HepG2 (cell line): ENCODE measurements around the gene AMER3. TPM values are rescaled to one million over a fixed set of nuclear protein-coding genes. Genes with fewer than 3 reads are reported as not detected.

Experiments used
- ATAC-seq: fragments of 200-7000 bp; cut with Tn5 transposase; 3 replicates; pipeline ENCODE4 v1.9.1; 2020; ENCODE audit warnings: mild to moderate bottlenecking, moderate library complexity
- BruUV-seq: library from RNA; stranded (reverse); fragments of 400-500 nt; replicated peaks from 2 replicates; lab custom pipeline; 2021; lab: Mats Ljungman, UMichigan
- CTCF ChIA-PET: fragments of 300-600 bp; formaldehyde crosslinking; extraction: SDS; loops from one replicate; lab custom pipeline; 2021; ENCODE audit warnings: low total read pairs, inconsistent platforms, low intra/inter-chr PET ratio; lab: Yijun Ruan, JAX
- POLR2A ChIA-PET: fragments of 350-600 bp; sonication (Branson Sonifier 250); formaldehyde crosslinking; loops from one replicate; lab custom pipeline; 2020; ENCODE audit warnings: antibody characterized with exemption, inconsistent platforms; lab: Yijun Ruan, JAX
- DNase-seq: peaks from one replicate; pipeline ENCODE4 v3.0.0-alpha.2; 2015; ENCODE audit warnings: low spot score
- FAIRE-seq: peaks from 3 replicates; lab custom pipeline; 2011; peaks lifted over from hg19 to GRCh38; lab: Jason Lieb, UNC
- H2AFZ ChIP-seq: one replicate; pipeline ENCODE4 v1.6.1; 2011; ENCODE audit warnings: low read length, inconsistent platforms
- H3K27ac ChIP-seq: fragments of 300-600 bp; 3 replicates; pipeline ENCODE4 v1.8.0; 2011; ENCODE audit warnings: mixed run types, mild to moderate bottlenecking, mixed read lengths, low read length, inconsistent platforms; ENCODE audit not compliant: insufficient read depth; ENCODE audit errors: extremely low read length
- H3K27me3 ChIP-seq, 2 experiments: fragments of 200-600 bp in 1 of 2; 2 replicates in 1 of 2; 3 replicates in 1 of 2; pipeline versions ENCODE4 v1.6.0 to v1.8.0; 2011; ENCODE audit warnings: low read length in 2 of 2, mild to moderate bottlenecking in 2 of 2, moderate library complexity in 2 of 2, inconsistent platforms in 1 of 2; ENCODE audit not compliant: insufficient read depth in 2 of 2, control insufficient read depth in 1 of 2
- H3K36me3 ChIP-seq, 2 experiments: fragments of 200-600 bp in 1 of 2; replicated peaks in 1 of 2; 2 replicates in 1 of 2; 3 replicates in 1 of 2; pipeline versions ENCODE4 v1.5.1 to v1.8.0; 2011; ENCODE audit warnings: low read length in 2 of 2, inconsistent platforms in 1 of 2; ENCODE audit not compliant: insufficient read depth in 2 of 2, control insufficient read depth in 1 of 2
- H3K4me1 ChIP-seq: 2 replicates; pipeline ENCODE4 v1.5.1; 2012; ENCODE audit warnings: low read length, inconsistent platforms; ENCODE audit not compliant: insufficient read depth
- H3K4me2 ChIP-seq: 2 replicates; pipeline ENCODE4 v1.6.0; 2011; ENCODE audit warnings: low read depth, low read length, inconsistent platforms
- H3K4me3 ChIP-seq, 3 experiments: fragments of 200-600 bp in 1 of 3; sonication (generic), shearing (Covaris generic) in 1 of 3; replicated peaks in 1 of 3; 2 replicates each; pipeline ENCODE4 v1.5.1; 2011 to 2016; ENCODE audit warnings: low read length in 3 of 3, inconsistent platforms in 2 of 3, low read depth in 2 of 3, mild to moderate bottlenecking in 2 of 3, control low read depth in 1 of 3, mixed read lengths in 1 of 3; ENCODE audit not compliant: insufficient read depth in 1 of 3
- H3K79me2 ChIP-seq: one replicate; pipeline ENCODE4 v1.6.1; 2011; ENCODE audit warnings: low read length, inconsistent platforms; ENCODE audit not compliant: insufficient read depth
- H3K9ac ChIP-seq: 2 replicates; pipeline ENCODE4 v1.6.0; 2011; ENCODE audit warnings: mild to moderate bottlenecking, low read depth, low read length, inconsistent platforms; ENCODE audit not compliant: insufficient read depth
- H3K9me3 ChIP-seq: 2 replicates; pipeline ENCODE4 v1.5.1; 2012; ENCODE audit warnings: mild to moderate bottlenecking, low read length
- H4K20me1 ChIP-seq: 2 replicates; pipeline ENCODE4 v1.6.0; 2011; ENCODE audit warnings: inconsistent platforms, mild to moderate bottlenecking, low read length, moderate library complexity; ENCODE audit not compliant: insufficient read depth
- NFRKB ChIP-seq: fragments of 450-650 bp; IDR thresholded peaks from 2 replicates; pipeline ENCODE4 v1.6.1; 2017
- RBM39 ChIP-seq: fragments of 200-400 bp; formaldehyde crosslinking; IDR thresholded peaks from one replicate; pipeline ENCODE4 v1.6.1; 2018; ENCODE audit warnings: antibody characterized with exemption, mild to moderate bottlenecking, low read depth, low read length; ENCODE audit not compliant: poor library complexity, severe bottlenecking
- TBL1XR1 ChIP-seq: fragments of 150-350 bp; IDR thresholded peaks from 2 replicates; pipeline ENCODE4 v1.6.1; 2014; ENCODE audit warnings: borderline replicate concordance, low read length; ENCODE audit not compliant: partially characterized antibody
- ZKSCAN1 ChIP-seq: fragments of 150-350 bp; IDR thresholded peaks from 2 replicates; pipeline ENCODE4 v1.6.1; 2014; ENCODE audit warnings: low read length
- ZNF124 ChIP-seq: sonication (generic); formaldehyde crosslinking; IDR thresholded peaks from 2 replicates; pipeline ENCODE4 v1.4.0; 2020; ENCODE audit warnings: missing genetic modification reagents
- WGBS: methylation state at CpG from one replicate; pipeline ENCODE4 v1.1.6; 2017; ENCODE audit warnings: low lambda C conversion rate; 5-methylcytosine and 5-hydroxymethylcytosine counted together
- in situ Hi-C: cut with HindIII; loops from 2 replicates; pipeline ENCODE4 v1.10.0; 2017; ENCODE audit warnings: low pct_unique_long_range_greater_than_20kb; ENCODE audit not compliant: extremely low pct_ligation_motif_present
- intact Hi-C: fragments of 100-400 bp; cut with micrococcal nuclease; formaldehyde crosslinking; loops from one replicate; pipeline ENCODE4 v1.10.0; 2022; ENCODE audit not compliant: unreplicated experiment
- polyA plus RNA-seq, 8 experiments: library from polyadenylated mRNA; depleted of rRNA in 3 of 8; stranded (reverse) in 7 of 8; unstranded in 1 of 8; fragments of >200 nt; fragmentation: Illumina TruSeq in 4 of 8; extraction: Trizol in 4 of 8; gene quantifications; 2 replicates each; pipeline versions ENCODE4 v1.2.1 to v1.2.3, GENCODE V29; 2011 to 2016; ENCODE audit warnings: low read depth in 4 of 8, missing spikeins in 1 of 8, mixed read lengths in 1 of 8; ENCODE audit not compliant: insufficient read depth in 1 of 8
- total RNA-seq, 5 experiments: library from RNA; depleted of rRNA; stranded (reverse); fragments of >200 nt; fragmentation: Illumina TruSeq; extraction: Trizol; gene quantifications; 2 replicates each; pipeline ENCODE4 v1.2.3, GENCODE V29; 2016; ENCODE audit warnings: low read depth in 1 of 5
- TF ChIP-seq, protein P1 (sequence below): IDR thresholded peaks from 2 replicates; pipeline ENCODE4 v1.6.1; 2016; ENCODE audit warnings: low read depth, control low read depth
- TF ChIP-seq, protein P2 (sequence below): sonication (generic); formaldehyde crosslinking; IDR thresholded peaks from 2 replicates; pipeline ENCODE4 v1.4.0; 2020; ENCODE audit warnings: missing genetic modification reagents, borderline replicate concordance

Gene AMER3
- total and polyA plus RNA-seq, 2 of the 13 experiments (the other 11 are each of a cell fraction or from before 2014, with no cell fraction given), result not detected

DNA sequence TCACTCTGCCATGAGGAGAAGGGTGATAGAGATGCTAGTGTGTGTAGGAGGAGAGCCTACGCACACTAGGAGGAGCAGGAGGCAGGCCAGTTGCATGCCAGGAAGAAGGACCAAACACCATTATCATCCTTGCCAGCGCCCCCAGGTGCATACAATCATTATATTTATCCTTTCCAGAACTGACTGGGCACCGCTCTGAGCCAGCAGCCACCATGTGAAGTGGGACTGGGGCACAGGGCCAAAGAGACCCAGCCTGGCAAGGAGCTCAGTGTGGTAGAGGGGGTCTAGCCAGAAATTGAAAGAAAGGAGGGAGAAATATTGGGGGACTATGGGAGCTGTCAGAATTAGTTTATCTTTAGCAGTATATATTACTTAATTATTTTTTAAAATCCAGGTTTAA is 34.8 kb upstream of the AMER3 start:
- no peaks in the 10 kb centered on the region for H3K4me1 ChIP-seq
- H4K20me1 ChIP-seq, result no peaks in the 10 kb centered on the region
- TF ChIP-seq TBL1XR1 (no peak), NFRKB (no peak), RBM39 (no peak), ZKSCAN1 (no peak), ZNF124 (CRISPR knock-in tag) (no peak)
- TF ChIP-seq, protein P1, sequence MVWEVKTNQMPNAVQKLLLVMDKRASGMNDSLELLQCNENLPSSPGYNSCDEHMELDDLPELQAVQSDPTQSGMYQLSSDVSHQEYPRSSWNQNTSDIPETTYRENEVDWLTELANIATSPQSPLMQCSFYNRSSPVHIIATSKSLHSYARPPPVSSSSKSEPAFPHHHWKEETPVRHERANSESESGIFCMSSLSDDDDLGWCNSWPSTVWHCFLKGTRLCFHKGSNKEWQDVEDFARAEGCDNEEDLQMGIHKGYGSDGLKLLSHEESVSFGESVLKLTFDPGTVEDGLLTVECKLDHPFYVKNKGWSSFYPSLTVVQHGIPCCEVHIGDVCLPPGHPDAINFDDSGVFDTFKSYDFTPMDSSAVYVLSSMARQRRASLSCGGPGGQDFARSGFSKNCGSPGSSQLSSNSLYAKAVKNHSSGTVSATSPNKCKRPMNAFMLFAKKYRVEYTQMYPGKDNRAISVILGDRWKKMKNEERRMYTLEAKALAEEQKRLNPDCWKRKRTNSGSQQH, result no peak
- TF ChIP-seq, protein P2, sequence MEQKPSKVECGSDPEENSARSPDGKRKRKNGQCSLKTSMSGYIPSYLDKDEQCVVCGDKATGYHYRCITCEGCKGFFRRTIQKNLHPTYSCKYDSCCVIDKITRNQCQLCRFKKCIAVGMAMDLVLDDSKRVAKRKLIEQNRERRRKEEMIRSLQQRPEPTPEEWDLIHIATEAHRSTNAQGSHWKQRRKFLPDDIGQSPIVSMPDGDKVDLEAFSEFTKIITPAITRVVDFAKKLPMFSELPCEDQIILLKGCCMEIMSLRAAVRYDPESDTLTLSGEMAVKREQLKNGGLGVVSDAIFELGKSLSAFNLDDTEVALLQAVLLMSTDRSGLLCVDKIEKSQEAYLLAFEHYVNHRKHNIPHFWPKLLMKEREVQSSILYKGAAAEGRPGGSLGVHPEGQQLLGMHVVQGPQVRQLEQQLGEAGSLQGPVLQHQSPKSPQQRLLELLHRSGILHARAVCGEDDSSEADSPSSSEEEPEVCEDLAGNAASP (CRISPR knock-in tag), result no peak
- ATAC-seq (no peak), DNase-seq (no peak), FAIRE-seq (no peak)
- no peak overlapping the region for H3K9ac ChIP-seq
- ChIA-PET POLR2A (no interaction called here), CTCF (no interaction called here)
- H3K36me3 ChIP-seq, result no peaks in the 10 kb centered on the region
- no peak overlapping the region for H2AFZ ChIP-seq
- WGBS, result 59% methylated on average over 3 of the region's 3 CpGs
- no peak overlapping the region for H3K27ac ChIP-seq
- intact Hi-C loops, result no loop called here
- H3K79me2 ChIP-seq, result no peaks in the 10 kb centered on the region
- no peak overlapping the region for H3K4me3 ChIP-seq
- BruUV-seq, result no TSS peak
- no peaks in the 10 kb centered on the region for H3K27me3 ChIP-seq
- H3K9me3 ChIP-seq, result no peaks in the 10 kb centered on the region
- H3K4me2 ChIP-seq, result no peak overlapping the region
- in situ Hi-C loops, result no loop called here
